GM21526 (cell line): Measurements from ENCODE around the gene TMEM143.

Experiments
- ATAC-seq: cut with Tn5 transposase; IDR thresholded peaks from one replicate; pipeline ENCODE4 v1.9.1; 2021; ENCODE audit warnings: moderate library complexity; ENCODE audit not compliant: unreplicated experiment, low FRiP score

Gene TMEM143

GRCh38 chr19:48361912-48362311 is 1.8 kb downstream of the TMEM143 start:
- ATAC-seq: no peak

- ATAC-seq: no peak
Measured at GRCh38 chr19:48359123-48359522, 4.6 kb downstream of the TMEM143 start.

- ATAC-seq: no peak
Measured at GRCh38 chr19:48355365-48355954, 8.3 kb downstream of the TMEM143 start.

GRCh38 chr19:48354332-48354992 is 9.3 kb downstream of the TMEM143 start:
- ATAC-seq: no peak

- ATAC-seq: no peak
Measured at GRCh38 chr19:48353677-48354076, 10.1 kb downstream of the TMEM143 start.

- ATAC-seq: no peak
Measured at GRCh38 chr19:48351341-48351752, 12.4 kb downstream of the TMEM143 start.

- no peak for ATAC-seq
Measured at GRCh38 chr19:48350856-48351255, 12.9 kb downstream of the TMEM143 start.

- ATAC-seq: no peak
Measured at GRCh38 chr19:48348737-48349136, 15.0 kb downstream of the TMEM143 start.

- no peak for ATAC-seq
Measured at GRCh38 chr19:48348045-48348444, 15.7 kb downstream of the TMEM143 start.

- ATAC-seq: no peak
Measured at GRCh38 chr19:48346191-48346590, 17.5 kb downstream of the TMEM143 start.

- ATAC-seq: no peak
Measured at GRCh38 chr19:48344892-48345291, 18.8 kb downstream of the TMEM143 start.

- ATAC-seq: no peak
Measured at GRCh38 chr19:48342841-48343540, 20.7 kb downstream of the TMEM143 start.

- no peak for ATAC-seq
Measured at GRCh38 chr19:48342414-48342738, 21.4 kb downstream of the TMEM143 start.

GRCh38 chr19:48341515-48342413 is 22.0 kb downstream of the TMEM143 start:
- ATAC-seq: no peak

- ATAC-seq: no peak
Measured at GRCh38 chr19:48340995-48341394, 22.7 kb downstream of the TMEM143 start.

GRCh38 chr19:48338802-48339503 is 24.8 kb downstream of the TMEM143 start:
- no peak for ATAC-seq

- ATAC-seq: no peak
Measured at GRCh38 chr19:48338253-48338755, 25.4 kb downstream of the TMEM143 start.

GRCh38 chr19:48333467-48334384 is 30.0 kb downstream of the TMEM143 start:
- peak; percentile 44 for ATAC-seq
